HFFc6 (cell line): ENCODE data around the gene GHR. TPM values are rescaled to one million over a fixed set of nuclear protein-coding genes. Genes with fewer than 3 reads are reported as not detected.

Source experiments
- DNase-seq: peaks from one replicate; pipeline ENCODE4 v3.0.0-alpha.2; 2018
- H3K27ac Mint-ChIP-seq: 2 replicates; pipeline ENCODE4 v1.8.0; 2020; ENCODE audit warnings: mild to moderate bottlenecking, mixed read lengths
- H3K27me3 Mint-ChIP-seq: 2 replicates; pipeline ENCODE4 v1.8.0; 2021; ENCODE audit warnings: mild to moderate bottlenecking, moderate library complexity, mixed read lengths; ENCODE audit not compliant: insufficient read depth
- H3K36me3 Mint-ChIP-seq: 2 replicates; pipeline ENCODE4 v1.8.0; 2021; ENCODE audit warnings: low read depth, mixed read lengths
- H3K4me1 Mint-ChIP-seq: 2 replicates; pipeline ENCODE4 v1.8.0; 2020; ENCODE audit warnings: low read depth, mixed read lengths
- H3K4me3 Mint-ChIP-seq: 2 replicates; pipeline ENCODE4 v1.8.0; 2020; ENCODE audit warnings: mild to moderate bottlenecking, moderate library complexity, mixed read lengths
- H3K9me3 Mint-ChIP-seq: 2 replicates; pipeline ENCODE4 v1.8.0; 2020; ENCODE audit warnings: mild to moderate bottlenecking, mixed read lengths
- total RNA-seq, 6 experiments: library from RNA; stranded (reverse); fragmentation: NEBNext Ultra II Directional; extraction: Animal tissue kit (Norgen Biotek cat#: 25700); gene quantifications; 2 replicates in 1 of 6; 3 replicates in 5 of 6; pipeline ENCODE4 v1.2.3, GENCODE V29; 2021
- TF ChIP-seq, protein P1 (sequence below): fragments of 200-600 bp; sonication (generic); IDR thresholded peaks from 2 replicates; pipeline ENCODE4 v1.5.0; 2021; ENCODE audit warnings: antibody characterized with exemption, mild to moderate bottlenecking

Gene GHR
- total RNA-seq, 6 experiments from 2014 or later: 1.3 to 2.1 (median 1.6) TPM

DNA sequence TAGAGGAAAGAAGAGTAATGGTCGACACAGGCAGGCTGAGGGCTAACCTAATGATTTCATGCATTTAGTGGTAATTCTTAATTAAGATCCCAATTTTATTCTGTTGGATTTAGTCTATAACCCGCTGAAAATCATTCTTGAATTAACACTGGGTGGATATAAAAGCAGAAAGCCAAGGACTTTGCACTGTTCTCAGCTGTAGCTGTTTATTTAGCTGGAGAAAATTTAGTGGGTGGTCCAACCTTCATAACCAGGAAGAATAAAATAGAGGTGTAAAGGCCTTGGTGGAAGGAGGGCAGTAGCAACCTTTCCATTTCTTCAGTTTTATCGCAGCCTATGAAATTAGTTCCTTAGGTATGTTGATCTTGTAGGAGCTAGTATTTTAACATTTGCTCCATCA lies 92.3 kb downstream of the GHR start:
- DNase-seq: no peak
- Mint-ChIP-seq H3K4me3 (no peak overlapping the region), H3K9me3 (no peaks in the 10 kb centered on the region; the same call in 1 of the 2 replicates), H3K27me3 (no peaks in the 10 kb centered on the region), H3K27ac (no peak overlapping the region), H3K36me3 (no peaks in the 10 kb centered on the region), H3K4me1 (no peaks in the 10 kb centered on the region)
- TF ChIP-seq, protein P1, sequence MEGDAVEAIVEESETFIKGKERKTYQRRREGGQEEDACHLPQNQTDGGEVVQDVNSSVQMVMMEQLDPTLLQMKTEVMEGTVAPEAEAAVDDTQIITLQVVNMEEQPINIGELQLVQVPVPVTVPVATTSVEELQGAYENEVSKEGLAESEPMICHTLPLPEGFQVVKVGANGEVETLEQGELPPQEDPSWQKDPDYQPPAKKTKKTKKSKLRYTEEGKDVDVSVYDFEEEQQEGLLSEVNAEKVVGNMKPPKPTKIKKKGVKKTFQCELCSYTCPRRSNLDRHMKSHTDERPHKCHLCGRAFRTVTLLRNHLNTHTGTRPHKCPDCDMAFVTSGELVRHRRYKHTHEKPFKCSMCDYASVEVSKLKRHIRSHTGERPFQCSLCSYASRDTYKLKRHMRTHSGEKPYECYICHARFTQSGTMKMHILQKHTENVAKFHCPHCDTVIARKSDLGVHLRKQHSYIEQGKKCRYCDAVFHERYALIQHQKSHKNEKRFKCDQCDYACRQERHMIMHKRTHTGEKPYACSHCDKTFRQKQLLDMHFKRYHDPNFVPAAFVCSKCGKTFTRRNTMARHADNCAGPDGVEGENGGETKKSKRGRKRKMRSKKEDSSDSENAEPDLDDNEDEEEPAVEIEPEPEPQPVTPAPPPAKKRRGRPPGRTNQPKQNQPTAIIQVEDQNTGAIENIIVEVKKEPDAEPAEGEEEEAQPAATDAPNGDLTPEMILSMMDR: no peak

DNA sequence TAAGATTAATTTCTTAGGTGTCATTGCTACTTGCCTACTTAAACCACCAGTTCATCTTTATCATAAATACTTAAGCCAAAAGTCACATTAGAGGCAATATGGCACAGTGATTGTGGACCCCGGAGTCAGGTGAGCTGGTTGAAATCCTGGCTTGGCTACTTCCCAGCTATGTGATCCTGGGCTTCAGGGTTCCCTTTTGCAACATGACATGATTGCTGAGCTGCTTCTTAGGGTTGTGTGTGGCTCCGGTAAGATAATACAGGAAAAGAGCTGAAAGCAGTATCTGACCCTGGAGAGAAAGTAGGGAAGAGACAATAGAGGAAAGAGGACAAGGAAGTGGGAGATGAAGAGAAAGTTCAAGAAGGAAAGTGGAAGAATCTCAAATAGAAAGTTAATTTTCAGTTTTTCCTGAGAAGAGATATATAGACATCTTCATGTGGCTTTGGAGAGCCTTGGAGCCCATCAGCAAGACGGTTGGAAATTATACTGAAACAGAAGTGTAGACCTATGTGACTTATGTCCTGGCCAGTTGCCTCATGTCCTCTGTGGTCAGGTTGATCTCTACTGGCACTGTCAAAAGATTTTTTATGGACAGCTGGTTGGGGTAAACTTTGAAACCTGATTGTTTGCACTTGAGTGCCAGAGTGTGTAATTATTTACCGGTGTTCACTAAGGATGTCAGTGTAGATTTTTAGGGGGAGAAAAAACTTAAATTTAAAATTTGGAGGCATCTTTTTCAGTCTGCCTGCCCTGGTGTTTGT lies 93.2 kb downstream of the GHR start:
- H3K27me3 Mint-ChIP-seq: no peaks in the 10 kb centered on the region
- TF ChIP-seq, protein P1: no peak
- no peak overlapping the region for H3K4me3 Mint-ChIP-seq
- no peaks in the 10 kb centered on the region; the same call in 1 of the 2 replicates for H3K9me3 Mint-ChIP-seq
- no peaks in the 10 kb centered on the region for H3K36me3 Mint-ChIP-seq
- no peaks in the 10 kb centered on the region for H3K4me1 Mint-ChIP-seq
- no peak overlapping the region for H3K27ac Mint-ChIP-seq
- DNase-seq: no peak

GRCh38 chr5:42517164-42517563 lies 93.9 kb downstream of the GHR start:
- no peaks in the 10 kb centered on the region; the same call in none of the 2 replicates for H3K9me3 Mint-ChIP-seq

DNA sequence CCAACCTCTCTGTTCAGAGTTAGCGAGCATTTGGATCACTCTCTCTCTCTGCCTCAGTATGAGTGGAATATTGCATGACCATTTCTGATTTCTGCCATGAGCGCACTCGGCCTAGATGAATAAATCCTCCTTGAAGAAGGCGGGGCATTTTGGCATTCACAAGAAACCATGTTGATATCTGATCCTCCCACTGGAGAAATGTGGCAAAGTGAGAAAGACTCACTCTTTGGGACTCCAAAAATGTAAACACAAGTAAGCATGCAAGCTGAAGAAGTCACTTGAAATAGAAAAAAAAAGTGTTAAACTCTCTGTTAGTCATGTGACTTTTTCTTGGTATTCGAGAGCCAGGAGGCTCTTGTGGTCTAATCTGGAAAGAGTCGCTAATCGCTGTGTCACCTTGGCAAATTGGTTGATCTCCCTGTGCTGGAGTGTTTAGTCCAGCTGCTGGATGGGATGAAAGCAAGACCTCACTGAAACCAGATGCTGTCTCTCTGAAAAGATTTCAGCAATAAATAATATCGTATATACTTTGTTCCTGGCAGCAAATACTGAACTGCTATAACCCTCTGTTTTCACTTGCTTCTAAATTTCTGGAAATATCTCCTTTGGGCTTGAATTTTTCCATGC lies 95.5 kb downstream of the GHR start:
- H3K27ac Mint-ChIP-seq: no peak overlapping the region
- H3K36me3 Mint-ChIP-seq: no peaks in the 10 kb centered on the region
- TF ChIP-seq, protein P1: no peak
- no peaks in the 10 kb centered on the region for H3K4me1 Mint-ChIP-seq
- H3K4me3 Mint-ChIP-seq: no peak overlapping the region
- H3K27me3 Mint-ChIP-seq: no peaks in the 10 kb centered on the region
- no peak for DNase-seq
- H3K9me3 Mint-ChIP-seq: peaks cover 5% of the 10 kb centered on the region

More at GRCh38 chr5:42517164-42517563, 93.9 kb downstream of the GHR start:
- no peak overlapping the region for H3K27ac Mint-ChIP-seq
- H3K27me3 Mint-ChIP-seq: no peaks in the 10 kb centered on the region
- H3K36me3 Mint-ChIP-seq: no peaks in the 10 kb centered on the region
- DNase-seq: no peak
- no peak overlapping the region for H3K4me3 Mint-ChIP-seq
- no peaks in the 10 kb centered on the region for H3K4me1 Mint-ChIP-seq
- TF ChIP-seq, protein P1: no peak

GRCh38 chr5:42520203-42520602 lies 97.0 kb downstream of the GHR start:
- H3K4me3 Mint-ChIP-seq: no peak overlapping the region
- no peaks in the 10 kb centered on the region for H3K4me1 Mint-ChIP-seq
- TF ChIP-seq, protein P1: no peak
- no peaks in the 10 kb centered on the region for H3K36me3 Mint-ChIP-seq
- H3K27me3 Mint-ChIP-seq: no peaks in the 10 kb centered on the region
- H3K27ac Mint-ChIP-seq: no peak overlapping the region
- H3K9me3 Mint-ChIP-seq: peaks cover 13% of the 10 kb centered on the region
- no peak for DNase-seq
